GM12878 (cell line): Measurements from ENCODE around the gene C1R. TPM values are rescaled to one million over a fixed set of nuclear protein-coding genes. Genes with fewer than 3 reads are reported as not detected.

ENCODE experiments used
- ATAC-seq: fragments of 200-7000 bp; cut with Tn5 transposase; 3 replicates; pipeline ENCODE4 v1.9.1; 2020; ENCODE audit warnings: mild to moderate bottlenecking, moderate library complexity
- BruUV-seq: library from RNA; stranded (reverse); fragments of 400-500 nt; replicated peaks from 2 replicates; lab custom pipeline; 2021; lab: Mats Ljungman, UMichigan
- CTCF ChIA-PET: fragments of 300-600 bp; sonication (Branson Sonifier 250); formaldehyde crosslinking; extraction: SDS; loops from one replicate; lab custom pipeline; 2021; ENCODE audit warnings: inconsistent platforms; lab: Yijun Ruan, JAX
- POLR2A ChIA-PET: fragments of 350-600 bp; formaldehyde crosslinking; extraction: SDS; loops from one replicate; lab custom pipeline; 2021; ENCODE audit warnings: inconsistent platforms; lab: Charles Lee
- RAD21 ChIA-PET: fragments of 300-600 bp; sonication (Branson Sonifier 250); formaldehyde crosslinking; loops from one replicate; lab custom pipeline; 2023; ENCODE audit warnings: antibody characterized with exemption; ENCODE audit not compliant: unreplicated experiment; lab: Charles Lee
- SMC1A ChIA-PET: fragments of 300-600 bp; sonication (Branson Sonifier 250); formaldehyde crosslinking; loops from one replicate; lab custom pipeline; 2023; ENCODE audit not compliant: unreplicated experiment, uncharacterized antibody; lab: Charles Lee
- DNase-seq: peaks from one replicate; pipeline ENCODE4 v3.0.0-alpha.2; 2011; ENCODE audit warnings: low read depth, low spot score
- FAIRE-seq: peaks from 3 replicates; lab custom pipeline; 2011; peaks lifted over from hg19 to GRCh38; lab: Jason Lieb, UNC
- H2AFZ ChIP-seq: 2 replicates; pipeline ENCODE4 v1.6.0; 2011; ENCODE audit warnings: low read depth, low read length, control low read depth; ENCODE audit not compliant: control insufficient read depth
- H3K27ac ChIP-seq: 2 replicates; pipeline ENCODE4 v1.5.1; 2011; ENCODE audit warnings: control low read depth; ENCODE audit not compliant: control insufficient read depth, insufficient read depth
- H3K27me3 ChIP-seq, 2 experiments: replicated peaks in 1 of 2; 2 replicates each; pipeline versions ENCODE4 v1.6.0 to v1.6.1; 2011; ENCODE audit warnings: low read length in 1 of 2; ENCODE audit not compliant: control insufficient read depth in 2 of 2, insufficient read depth in 2 of 2
- H3K36me3 ChIP-seq, 2 experiments: 2 replicates each; pipeline ENCODE4 v1.5.1; 2011; ENCODE audit warnings: low read length in 1 of 2; ENCODE audit not compliant: control insufficient read depth in 2 of 2, insufficient read depth in 2 of 2
- H3K4me1 ChIP-seq: 2 replicates; pipeline ENCODE4 v1.6.1; 2011; ENCODE audit warnings: mild to moderate bottlenecking, low read length, moderate library complexity, mixed read lengths; ENCODE audit not compliant: control insufficient read depth, insufficient read depth
- H3K4me2 ChIP-seq: 2 replicates; pipeline ENCODE4 v1.6.0; 2011; ENCODE audit warnings: control low read depth; ENCODE audit not compliant: control insufficient read depth, insufficient read depth
- H3K4me3 ChIP-seq: fragments of 200-600 bp; sonication (generic); 2 replicates; pipeline ENCODE4 v1.5.1; 2016
- H3K79me2 ChIP-seq: 2 replicates; pipeline ENCODE4 v1.6.0; 2011; ENCODE audit warnings: low read length; ENCODE audit not compliant: control insufficient read depth, insufficient read depth
- H3K9ac ChIP-seq: 2 replicates; pipeline ENCODE4 v1.8.0; 2011; ENCODE audit warnings: low read length, control low read depth, mixed read lengths; ENCODE audit not compliant: control insufficient read depth, insufficient read depth
- H3K9me3 ChIP-seq: replicated peaks from 3 replicates; pipeline ENCODE4 v1.5.1; 2011; ENCODE audit warnings: mild to moderate bottlenecking, low read length; ENCODE audit not compliant: control insufficient read depth, insufficient read depth
- H4K20me1 ChIP-seq: 2 replicates; pipeline ENCODE4 v1.6.0; 2011; ENCODE audit not compliant: control insufficient read depth, insufficient read depth
- CEBPB ChIP-seq, 2 experiments: fragments of 150-350 bp in 1 of 2; IDR thresholded peaks; 2 replicates each; pipeline ENCODE4 v1.6.1; 2012 to 2014; ENCODE audit warnings: low read depth in 2 of 2, low read length in 2 of 2, borderline replicate concordance in 1 of 2, inconsistent platforms in 1 of 2
- EED ChIP-seq: sonication (generic); IDR thresholded peaks from 2 replicates; pipeline ENCODE4 v1.6.1; 2016; ENCODE audit warnings: antibody characterized with exemption, low read depth
- HDGF ChIP-seq: fragments of 450-650 bp; IDR thresholded peaks from 2 replicates; pipeline ENCODE4 v1.6.1; 2016; ENCODE audit warnings: antibody characterized with exemption
- IKZF1 ChIP-seq: fragments of 450-650 bp; conservative IDR thresholded peaks from 2 replicates; pipeline ENCODE4 v1.6.1; 2017; ENCODE audit warnings: antibody characterized with exemption, mild to moderate bottlenecking
- IKZF2 ChIP-seq, 2 experiments: fragments of 450-650 bp; IDR thresholded peaks; 2 replicates each; pipeline ENCODE4 v1.6.1; 2017; ENCODE audit warnings: mild to moderate bottlenecking in 2 of 2, moderate library complexity in 2 of 2
- MEF2A ChIP-seq: IDR thresholded peaks from 2 replicates; pipeline ENCODE4 v1.6.1; 2011; ENCODE audit warnings: low read depth, mild to moderate bottlenecking, low read length, moderate library complexity; ENCODE audit not compliant: insufficient read depth
- MEF2B ChIP-seq: fragments of 450-650 bp; IDR thresholded peaks from 2 replicates; pipeline ENCODE4 v1.6.1; 2018; ENCODE audit warnings: mild to moderate bottlenecking, moderate library complexity; ENCODE audit not compliant: partially characterized antibody, poor library complexity, severe bottlenecking
- MYB ChIP-seq: fragments of 150-350 bp; IDR thresholded peaks from 2 replicates; pipeline ENCODE4 v1.6.1; 2014; ENCODE audit warnings: mild to moderate bottlenecking, low read depth, low read length, borderline replicate concordance
- NFYA ChIP-seq: IDR thresholded peaks from 2 replicates; pipeline ENCODE4 v1.6.1; 2011; ENCODE audit warnings: low read depth, mild to moderate bottlenecking, low read length, improper control_type of control experiment, borderline replicate concordance
- SIX5 ChIP-seq: IDR thresholded peaks from 2 replicates; pipeline ENCODE4 v1.6.1; 2011; ENCODE audit warnings: mild to moderate bottlenecking, low read depth, low read length, moderate library complexity; ENCODE audit not compliant: severe bottlenecking
- WGBS: methylation state at CpG from one replicate; pipeline ENCODE4 v1.1.6; 2016; ENCODE audit warnings: low lambda C conversion rate; ENCODE audit not compliant: insufficient replicate concordance, insufficient coverage; ENCODE audit errors: missing lambda C conversion rate; 5-methylcytosine and 5-hydroxymethylcytosine counted together
- in situ Hi-C: fragments of 300-500 bp; cut with MboI; formaldehyde crosslinking; loops from 9 replicates; pipeline ENCODE4 v1.14.3; 2018; ENCODE audit warnings: mixed read lengths
- intact Hi-C: fragments of 100-400 bp; cut with micrococcal nuclease; formaldehyde crosslinking; loops from one replicate; pipeline ENCODE4 v1.14.2; 2022; ENCODE audit not compliant: unreplicated experiment
- polyA plus RNA-seq, 11 experiments: library from polyadenylated mRNA; depleted of rRNA in 4 of 11; unstranded in 6 of 11; stranded (reverse) in 5 of 11; fragments of >200 nt; fragmentation: Nextera tagmentation in 4 of 11; fragmentation: Illumina TruSeq in 1 of 11; extraction: Ambion mirVana in 4 of 11; extraction: Trizol in 1 of 11; gene quantifications; 1 replicate in 1 of 11; 2 replicates in 10 of 11; pipeline versions ENCODE4 v1.2.1 to v1.2.3, GENCODE V29; 2011 to 2016; ENCODE audit warnings: inconsistent platforms in 2 of 11, missing spikeins in 2 of 11, low read depth in 1 of 11
- total RNA-seq, 4 experiments: library from RNA; depleted of rRNA in 3 of 4; stranded (reverse); fragments of >200 nt in 3 of 4; fragmentation: Illumina TruSeq in 1 of 4; extraction: Trizol in 1 of 4; gene quantifications; 2 replicates each; pipeline versions ENCODE4 v1.2.1 to v1.2.3, GENCODE V29; 2013 to 2021
- TF ChIP-seq, protein P1 (sequence below): fragments of 450-650 bp; IDR thresholded peaks from 2 replicates; pipeline ENCODE4 v1.6.1; 2017; ENCODE audit warnings: borderline replicate concordance
- TF ChIP-seq, protein P2 (sequence below): IDR thresholded peaks from 2 replicates; pipeline ENCODE4 v1.6.1; 2011; ENCODE audit warnings: borderline replicate concordance, low read depth, mild to moderate bottlenecking, moderate library complexity, low read length; ENCODE audit not compliant: insufficient read depth, poor library complexity, severe bottlenecking
- TF ChIP-seq, protein P3 (sequence below): fragments of 450-650 bp; IDR thresholded peaks from 2 replicates; pipeline ENCODE4 v1.6.1; 2017; ENCODE audit warnings: mild to moderate bottlenecking, low read depth, inconsistent platforms; ENCODE audit not compliant: poor library complexity, severe bottlenecking
- TF ChIP-seq, protein P4 (sequence below): IDR thresholded peaks from 2 replicates; pipeline ENCODE4 v1.6.1; 2012; ENCODE audit warnings: low read depth, low read length, improper control_type of control experiment

C1R gene
- total and polyA plus RNA-seq, 10 of the 15 experiments (the other 5 are each of a cell fraction or from before 2014, with no cell fraction given), result 0.31 to 1.9 (median 0.96) TPM; not detected in 1

DNA sequence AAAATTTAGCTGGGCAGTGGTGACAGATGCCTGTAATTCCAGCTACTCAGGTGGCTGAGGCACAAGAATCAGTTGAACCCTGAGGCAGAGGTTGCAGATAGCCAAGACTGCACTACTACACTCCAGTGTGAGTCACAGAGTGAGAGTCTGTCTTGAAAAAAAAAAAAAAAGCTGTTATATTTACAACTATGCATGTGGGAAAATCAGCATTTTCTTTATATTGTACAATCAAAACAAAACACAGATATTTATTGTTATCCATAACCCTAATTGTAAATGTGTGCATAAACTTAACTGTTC is 12.5 kb downstream of the C1R start (continued):
- TF ChIP-seq IKZF1 (no peak), HDGF (no peak), EED (no peak)
- TF ChIP-seq, protein P1, sequence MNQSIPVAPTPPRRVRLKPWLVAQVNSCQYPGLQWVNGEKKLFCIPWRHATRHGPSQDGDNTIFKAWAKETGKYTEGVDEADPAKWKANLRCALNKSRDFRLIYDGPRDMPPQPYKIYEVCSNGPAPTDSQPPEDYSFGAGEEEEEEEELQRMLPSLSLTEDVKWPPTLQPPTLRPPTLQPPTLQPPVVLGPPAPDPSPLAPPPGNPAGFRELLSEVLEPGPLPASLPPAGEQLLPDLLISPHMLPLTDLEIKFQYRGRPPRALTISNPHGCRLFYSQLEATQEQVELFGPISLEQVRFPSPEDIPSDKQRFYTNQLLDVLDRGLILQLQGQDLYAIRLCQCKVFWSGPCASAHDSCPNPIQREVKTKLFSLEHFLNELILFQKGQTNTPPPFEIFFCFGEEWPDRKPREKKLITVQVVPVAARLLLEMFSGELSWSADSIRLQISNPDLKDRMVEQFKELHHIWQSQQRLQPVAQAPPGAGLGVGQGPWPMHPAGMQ, result no peak

DNA sequence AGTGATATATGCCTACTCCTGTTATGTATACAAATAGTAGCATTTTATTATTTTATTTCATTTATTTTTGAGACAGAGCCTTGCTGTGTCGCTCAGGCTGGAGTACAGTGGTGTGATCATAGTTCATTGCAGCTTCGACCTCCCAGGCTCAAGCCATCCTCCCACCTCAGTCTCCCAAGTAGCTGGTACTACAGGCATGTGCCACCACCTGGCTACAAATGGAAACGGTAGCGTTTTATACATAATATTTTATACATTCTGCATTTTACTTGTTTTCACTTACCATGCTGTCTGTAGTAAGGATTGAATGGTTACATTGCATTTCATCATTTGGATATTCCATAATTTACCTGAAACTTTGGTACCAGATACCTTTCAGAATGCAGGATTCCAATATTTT is 14.1 kb downstream of the C1R start:
- CTCF ChIA-PET, result interaction anchor here (0.8 kb wide), 1 partner anchor 41 kb away, joined by 3 read pairs; no protein-coding TSS in a partner anchor
- no TSS peak for BruUV-seq

More for the DNA sequence above, 14.1 kb downstream of the C1R start:
- Histone ChIP-seq H3K9me3 (no peaks in the 10 kb centered on the region), H3K4me2 (no peak overlapping the region), H3K36me3 (no peaks in the 10 kb centered on the region), H4K20me1 (no peaks in the 10 kb centered on the region), H3K4me1 (no peaks in the 10 kb centered on the region), H3K4me3 (no peak overlapping the region), H3K9ac (no peak overlapping the region), H3K27me3 (no peaks in the 10 kb centered on the region), H3K27ac (no peak overlapping the region), H2AFZ (no peak overlapping the region), H3K79me2 (no peaks in the 10 kb centered on the region)
- in situ Hi-C loops, result no loop called here
- 52% methylated on average over 4 of the region's 4 CpGs for WGBS
- no peak for FAIRE-seq
- intact Hi-C loops, result no loop called here
- POLR2A ChIA-PET, result no interaction called here
- SMC1A ChIA-PET, result no interaction called here
- RAD21 ChIA-PET, result interaction anchor here (0.6 kb wide), 1 partner anchor 119 kb away, joined by 4 read pairs; no protein-coding TSS in a partner anchor
- DNase-seq, result no peak
- TF ChIP-seq MEF2A (no peak), NFYA (no peak), CEBPB (IDR thresholded peaks at IDR 0.05; ENCODE audit: borderline replicate concordance in 1 of 2, low read depth in 2 of 2, low read length in 2 of 2) (no peak), MYB (no peak), IKZF2 (IDR thresholded peaks at IDR 0.05) (no peak), SIX5 (no peak), MEF2B (no peak)
- TF ChIP-seq, protein P2, sequence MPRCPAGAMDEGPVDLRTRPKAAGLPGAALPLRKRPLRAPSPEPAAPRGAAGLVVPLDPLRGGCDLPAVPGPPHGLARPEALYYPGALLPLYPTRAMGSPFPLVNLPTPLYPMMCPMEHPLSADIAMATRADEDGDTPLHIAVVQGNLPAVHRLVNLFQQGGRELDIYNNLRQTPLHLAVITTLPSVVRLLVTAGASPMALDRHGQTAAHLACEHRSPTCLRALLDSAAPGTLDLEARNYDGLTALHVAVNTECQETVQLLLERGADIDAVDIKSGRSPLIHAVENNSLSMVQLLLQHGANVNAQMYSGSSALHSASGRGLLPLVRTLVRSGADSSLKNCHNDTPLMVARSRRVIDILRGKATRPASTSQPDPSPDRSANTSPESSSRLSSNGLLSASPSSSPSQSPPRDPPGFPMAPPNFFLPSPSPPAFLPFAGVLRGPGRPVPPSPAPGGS, result no peak
- TF ChIP-seq, protein P3, sequence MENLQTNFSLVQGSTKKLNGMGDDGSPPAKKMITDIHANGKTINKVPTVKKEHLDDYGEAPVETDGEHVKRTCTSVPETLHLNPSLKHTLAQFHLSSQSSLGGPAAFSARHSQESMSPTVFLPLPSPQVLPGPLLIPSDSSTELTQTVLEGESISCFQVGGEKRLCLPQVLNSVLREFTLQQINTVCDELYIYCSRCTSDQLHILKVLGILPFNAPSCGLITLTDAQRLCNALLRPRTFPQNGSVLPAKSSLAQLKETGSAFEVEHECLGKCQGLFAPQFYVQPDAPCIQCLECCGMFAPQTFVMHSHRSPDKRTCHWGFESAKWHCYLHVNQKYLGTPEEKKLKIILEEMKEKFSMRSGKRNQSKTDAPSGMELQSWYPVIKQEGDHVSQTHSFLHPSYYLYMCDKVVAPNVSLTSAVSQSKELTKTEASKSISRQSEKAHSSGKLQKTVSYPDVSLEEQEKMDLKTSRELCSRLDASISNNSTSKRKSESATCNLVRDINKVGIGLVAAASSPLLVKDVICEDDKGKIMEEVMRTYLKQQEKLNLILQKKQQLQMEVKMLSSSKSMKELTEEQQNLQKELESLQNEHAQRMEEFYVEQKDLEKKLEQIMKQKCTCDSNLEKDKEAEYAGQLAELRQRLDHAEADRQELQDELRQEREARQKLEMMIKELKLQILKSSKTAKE, result no peak
- TF ChIP-seq, protein P4, sequence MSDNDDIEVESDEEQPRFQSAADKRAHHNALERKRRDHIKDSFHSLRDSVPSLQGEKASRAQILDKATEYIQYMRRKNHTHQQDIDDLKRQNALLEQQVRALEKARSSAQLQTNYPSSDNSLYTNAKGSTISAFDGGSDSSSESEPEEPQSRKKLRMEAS, result no peak
- no peak for ATAC-seq
